Stimulated activated memory B cell treated with anti-CD40 and anti-IgM and Interleukin-4, amounts not matched to agents 10 μg/mL and 1 μg/mL and 100 μg/mL, for 72 hours (primary cell): ENCODE measurements around the gene TXK.
A peak's percentile ranks its signal among the peaks of the same experiment; 100 is the strongest.
"Not testable (repeated sequence)": the region's sequence is repeated elsewhere in the genome, so short reads cannot be mapped to it uniquely, and the experiment has no call there.

Source experiments
- ATAC-seq: fragments of 150-1000 bp; cut with Tn5 transposase; 2 replicates; pipeline ENCODE4 v1.10.0; 2021
- H3K27ac Mint-ChIP-seq: one replicate; pipeline ENCODE4 v1.8.0; 2022; ENCODE audit warnings: mild to moderate bottlenecking, mixed read lengths
- H3K27me3 Mint-ChIP-seq: one replicate; pipeline ENCODE4 v1.8.0; 2022; ENCODE audit warnings: mixed read lengths
- H3K36me3 Mint-ChIP-seq: one replicate; pipeline ENCODE4 v1.8.0; 2022; ENCODE audit warnings: mixed read lengths
- H3K4me1 Mint-ChIP-seq: one replicate; pipeline ENCODE4 v1.8.0; 2022; ENCODE audit warnings: mixed read lengths
- H3K4me3 Mint-ChIP-seq: one replicate; pipeline ENCODE4 v1.8.0; 2022; ENCODE audit warnings: mild to moderate bottlenecking, moderate library complexity, mixed read lengths
- H3K9me3 Mint-ChIP-seq: one replicate; pipeline ENCODE4 v1.8.0; 2022; ENCODE audit warnings: mixed read lengths

The TXK gene

DNA sequence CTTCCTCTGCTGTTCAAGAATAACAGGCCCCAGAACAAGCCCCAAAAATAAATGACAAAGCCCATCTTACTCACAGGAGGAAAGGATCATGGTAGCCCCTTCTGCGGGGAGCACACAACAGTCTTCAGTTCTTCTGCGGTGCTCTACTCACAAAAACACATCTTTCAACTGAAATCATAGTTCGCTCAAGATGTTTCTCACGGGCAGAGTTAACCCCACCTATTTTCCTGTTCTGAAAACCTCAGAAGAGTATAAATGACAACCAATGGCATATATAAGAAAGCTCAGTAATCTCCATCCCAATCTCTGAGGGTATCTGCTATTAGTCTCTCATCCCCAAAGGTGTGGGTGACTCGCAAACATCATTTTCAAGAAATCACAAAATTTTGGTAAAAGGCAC is at the start of gene TXK:
TXK (minus strand) TSS at position 170 of the 400 bp plus-strand sequence; CDS start at position 90, 80 bp downstream.
- Mint-ChIP-seq H3K4me1 (peaks cover 16% of the 10 kb centered on the region), H3K27ac (no peak within 1 kb of the TSS), H3K9me3 (no peaks in the 10 kb centered on the region), H3K27me3 (no peaks in the 10 kb centered on the region), H3K4me3 (no peak within 1 kb of the TSS), H3K36me3 (peaks cover 39% of the 10 kb centered on the region)
- no peak for ATAC-seq

GRCh38 chr4:48180234-48180633 is 46.2 kb upstream of the TXK start:
- H3K27me3 Mint-ChIP-seq = no peaks in the 10 kb centered on the region
- peaks cover 23% of the 10 kb centered on the region for H3K4me1 Mint-ChIP-seq
- peaks cover 42% of the 10 kb centered on the region for H3K36me3 Mint-ChIP-seq
- H3K27ac Mint-ChIP-seq = no peak overlapping the region
- H3K4me3 Mint-ChIP-seq = no peak overlapping the region
- peaks cover 8% of the 10 kb centered on the region for H3K9me3 Mint-ChIP-seq
- no peak for ATAC-seq

DNA sequence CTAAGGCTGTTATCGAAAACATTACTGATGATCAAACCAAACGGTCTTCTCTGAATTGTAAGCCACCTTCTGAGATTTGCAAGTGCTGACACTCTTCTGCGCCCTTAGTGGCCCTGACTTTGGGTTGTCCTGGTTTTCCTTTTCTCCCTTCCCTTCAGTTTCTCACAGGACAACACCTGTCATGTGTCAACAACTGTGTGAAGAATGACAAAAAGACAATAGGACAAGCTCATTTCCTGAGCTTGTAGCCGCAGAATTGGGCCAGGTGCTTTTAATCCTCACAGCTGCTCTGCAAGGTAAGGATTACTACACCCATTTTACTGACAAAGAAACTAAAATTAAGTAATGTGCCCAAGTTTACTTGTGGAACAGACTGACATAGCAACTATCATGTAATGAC is 44.9 kb upstream of the TXK start:
- H3K4me1 Mint-ChIP-seq = peaks cover 32% of the 10 kb centered on the region
- H3K36me3 Mint-ChIP-seq = peaks cover 47% of the 10 kb centered on the region
- H3K4me3 Mint-ChIP-seq = no peak overlapping the region
- peaks cover 8% of the 10 kb centered on the region for H3K9me3 Mint-ChIP-seq
- no peaks in the 10 kb centered on the region for H3K27me3 Mint-ChIP-seq
- no peak overlapping the region for H3K27ac Mint-ChIP-seq
- ATAC-seq = no peak

DNA sequence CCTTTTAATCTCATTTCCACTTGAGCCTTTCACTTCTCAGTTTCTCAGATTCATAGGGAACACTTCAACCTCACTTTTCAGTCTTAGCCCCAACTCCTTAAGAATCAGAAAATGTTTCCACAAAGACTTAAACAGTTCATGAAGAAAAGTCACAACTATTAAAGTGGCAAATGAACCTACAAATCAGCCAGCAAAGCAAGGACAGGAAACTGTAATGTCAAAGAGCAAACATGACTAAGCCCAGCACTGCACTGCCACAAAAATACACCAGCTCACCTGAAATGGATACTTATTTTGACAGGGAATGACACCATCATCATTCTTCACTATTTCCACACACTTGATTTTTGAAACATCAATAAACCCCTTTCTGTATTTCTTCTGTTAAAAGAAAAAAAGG is 41.8 kb upstream of the TXK start:
- H3K4me1 Mint-ChIP-seq = peaks cover 38% of the 10 kb centered on the region
- no peak for ATAC-seq
- H3K4me3 Mint-ChIP-seq = no peak overlapping the region
- H3K27ac Mint-ChIP-seq = no peak overlapping the region
- H3K9me3 Mint-ChIP-seq = peaks cover 8% of the 10 kb centered on the region
- H3K27me3 Mint-ChIP-seq = no peaks in the 10 kb centered on the region
- H3K36me3 Mint-ChIP-seq = peaks cover 38% of the 10 kb centered on the region

GRCh38 chr4:48175328-48175727 is 41.3 kb upstream of the TXK start:
- no peak for ATAC-seq
- peaks cover 33% of the 10 kb centered on the region for H3K36me3 Mint-ChIP-seq
- no peaks in the 10 kb centered on the region for H3K27me3 Mint-ChIP-seq
- H3K4me3 Mint-ChIP-seq = no peak overlapping the region
- peaks cover 8% of the 10 kb centered on the region for H3K9me3 Mint-ChIP-seq
- no peak overlapping the region for H3K27ac Mint-ChIP-seq
- peaks cover 33% of the 10 kb centered on the region for H3K4me1 Mint-ChIP-seq

GRCh38 chr4:48173056-48173991 is 39.3 kb upstream of the TXK start:
- H3K9me3 Mint-ChIP-seq = peaks cover 8% of the 10 kb centered on the region
- H3K36me3 Mint-ChIP-seq = peaks cover 35% of the 10 kb centered on the region
- ATAC-seq = peak; percentile 36
- no peaks in the 10 kb centered on the region for H3K27me3 Mint-ChIP-seq
- peak overlapping the region; percentile 50 for H3K27ac Mint-ChIP-seq
- H3K4me3 Mint-ChIP-seq = no peak overlapping the region
- H3K4me1 Mint-ChIP-seq = peaks cover 40% of the 10 kb centered on the region

- ATAC-seq = no peak
- no peak overlapping the region for H3K4me3 Mint-ChIP-seq
- H3K9me3 Mint-ChIP-seq = peaks cover 3% of the 10 kb centered on the region
- peaks cover 35% of the 10 kb centered on the region for H3K36me3 Mint-ChIP-seq
- no peak overlapping the region for H3K27ac Mint-ChIP-seq
- peaks cover 35% of the 10 kb centered on the region for H3K4me1 Mint-ChIP-seq
- H3K27me3 Mint-ChIP-seq = no peaks in the 10 kb centered on the region
Observed at GRCh38 chr4:48172651-48173050, 38.6 kb upstream of the TXK start.

DNA sequence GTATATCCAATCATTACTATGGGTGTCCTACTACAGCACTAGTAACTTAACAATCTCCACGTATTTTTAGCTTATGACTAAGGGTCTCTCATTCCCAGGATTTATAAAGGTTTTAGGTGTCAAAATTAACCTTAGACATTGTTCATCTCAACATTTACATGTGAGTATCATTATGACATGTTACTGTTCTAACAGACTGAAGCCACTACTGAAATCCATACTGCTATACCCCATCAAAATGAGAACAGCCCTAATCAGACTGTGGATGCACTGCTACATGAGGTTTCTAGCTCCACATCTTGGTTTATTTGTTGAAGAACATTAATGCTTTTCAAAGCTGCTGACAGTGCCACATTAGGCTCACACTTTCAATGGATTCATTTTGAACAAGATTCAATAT is 35.6 kb upstream of the TXK start:
- Mint-ChIP-seq H3K9me3 (no peaks in the 10 kb centered on the region), H3K4me3 (no peak overlapping the region), H3K4me1 (peaks cover 23% of the 10 kb centered on the region), H3K36me3 (peaks cover 37% of the 10 kb centered on the region), H3K27ac (no peak overlapping the region), H3K27me3 (no peaks in the 10 kb centered on the region)
- ATAC-seq = no peak

GRCh38 chr4:48167538-48168263 is 33.7 kb upstream of the TXK start:
- Mint-ChIP-seq H3K27me3 (no peaks in the 10 kb centered on the region), H3K36me3 (peaks cover 35% of the 10 kb centered on the region), H3K4me3 (no peak overlapping the region), H3K4me1 (peaks cover 8% of the 10 kb centered on the region), H3K27ac (no peak overlapping the region), H3K9me3 (no peaks in the 10 kb centered on the region)
- no peak for ATAC-seq

GRCh38 chr4:48164561-48164960 is 30.5 kb upstream of the TXK start:
- not testable (repeated sequence) for ATAC-seq, H3K27ac Mint-ChIP-seq, H3K27me3 Mint-ChIP-seq, H3K4me1 Mint-ChIP-seq, H3K9me3 Mint-ChIP-seq, H3K4me3 Mint-ChIP-seq
- H3K36me3 Mint-ChIP-seq = peaks cover 54% of the 10 kb centered on the region

DNA sequence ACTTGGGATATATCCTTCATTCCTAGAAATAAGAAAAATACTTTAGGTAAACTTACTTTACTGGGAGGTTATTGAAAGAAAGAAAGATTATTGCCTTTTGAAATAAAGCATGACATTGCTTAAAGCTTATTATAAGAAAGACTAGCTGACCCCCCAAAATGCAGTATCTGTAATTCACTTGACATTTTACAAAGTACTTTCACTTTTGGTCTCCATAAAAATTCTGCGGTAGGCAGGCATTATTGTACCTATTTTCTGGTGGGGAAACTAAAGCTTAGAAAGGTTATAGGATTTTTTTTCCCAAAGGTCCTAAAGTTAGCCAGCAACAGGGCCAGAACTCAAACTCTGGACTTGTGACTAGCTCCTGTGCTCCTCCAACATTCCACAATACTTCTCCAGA is 29.7 kb upstream of the TXK start:
- no peak for ATAC-seq
- Mint-ChIP-seq H3K27ac (no peak overlapping the region), H3K4me1 (no peaks in the 10 kb centered on the region), H3K36me3 (peaks cover 60% of the 10 kb centered on the region), H3K27me3 (no peaks in the 10 kb centered on the region), H3K9me3 (peaks cover 2% of the 10 kb centered on the region), H3K4me3 (no peak overlapping the region)

- Mint-ChIP-seq H3K36me3 (peaks cover 64% of the 10 kb centered on the region), H3K4me3 (no peak overlapping the region), H3K4me1 (no peaks in the 10 kb centered on the region), H3K9me3 (peaks cover 9% of the 10 kb centered on the region), H3K27ac (no peak overlapping the region), H3K27me3 (no peaks in the 10 kb centered on the region)
- no peak for ATAC-seq
Observed at GRCh38 chr4:48162162-48162561, 28.1 kb upstream of the TXK start.

DNA sequence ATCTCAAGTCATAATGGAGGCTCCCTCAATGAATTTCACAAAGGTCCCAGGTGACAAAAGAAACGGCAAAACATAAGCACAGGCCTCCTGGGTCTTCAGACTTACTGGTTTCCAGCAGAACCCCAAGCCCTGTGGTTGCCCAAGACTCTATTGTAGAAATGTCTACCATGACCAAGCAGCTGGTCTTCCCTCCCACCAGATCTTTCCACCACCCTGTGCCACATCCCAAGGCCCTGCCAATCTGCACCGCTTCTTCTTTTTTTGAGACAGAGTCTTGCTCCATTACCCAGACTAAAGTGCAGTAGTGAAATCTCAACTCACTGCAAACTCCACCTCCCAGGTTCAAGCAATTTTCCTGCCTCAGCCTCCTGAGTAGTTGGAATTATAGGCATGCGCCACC is 23.2 kb upstream of the TXK start:
- H3K27me3 Mint-ChIP-seq = no peaks in the 10 kb centered on the region
- ATAC-seq = no peak
- H3K4me1 Mint-ChIP-seq = no peaks in the 10 kb centered on the region
- H3K9me3 Mint-ChIP-seq = peaks cover 13% of the 10 kb centered on the region
- no peak overlapping the region for H3K27ac Mint-ChIP-seq
- H3K4me3 Mint-ChIP-seq = no peak overlapping the region
- peaks cover 81% of the 10 kb centered on the region for H3K36me3 Mint-ChIP-seq

- Mint-ChIP-seq H3K4me1 (no peaks in the 10 kb centered on the region), H3K4me3 (no peak overlapping the region), H3K9me3 (peaks cover 13% of the 10 kb centered on the region), H3K27ac (no peak overlapping the region), H3K27me3 (no peaks in the 10 kb centered on the region), H3K36me3 (peaks cover 75% of the 10 kb centered on the region)
- ATAC-seq = no peak
Observed at GRCh38 chr4:48156423-48156822, 22.4 kb upstream of the TXK start.

GRCh38 chr4:48153791-48154550 is 19.9 kb upstream of the TXK start:
- no peak for ATAC-seq

More at GRCh38 chr4:48153791-48154550, 19.9 kb upstream of the TXK start:
- Mint-ChIP-seq H3K4me3 (no peak overlapping the region), H3K27me3 (no peaks in the 10 kb centered on the region), H3K4me1 (no peaks in the 10 kb centered on the region), H3K9me3 (peaks cover 11% of the 10 kb centered on the region), H3K36me3 (peaks cover 70% of the 10 kb centered on the region), H3K27ac (no peak overlapping the region)
